MCF 10A (cell line): ENCODE results near the gene TMPRSS13. TPM values are rescaled to one million over a fixed set of nuclear protein-coding genes. Genes with fewer than 3 reads are reported as not detected.

Experiments
- BruUV-seq: library from RNA; stranded (reverse); fragments of 400-500 nt; replicated peaks from 2 replicates; lab custom pipeline; 2021; lab: Mats Ljungman, UMichigan
- CTCF ChIA-PET: fragments of 300-600 bp; sonication (Branson Sonifier 250); formaldehyde crosslinking; extraction: SDS; loops from one replicate; lab custom pipeline; 2021; ENCODE audit warnings: antibody characterized with exemption, inconsistent platforms; lab: Yijun Ruan, JAX
- POLR2A ChIA-PET: fragments of 300-600, 350-650 bp; sonication (Branson Sonifier 250); formaldehyde crosslinking; extraction: SDS; loops from one replicate; lab custom pipeline; 2020; ENCODE audit warnings: antibody characterized with exemption, inconsistent platforms; lab: Yijun Ruan, JAX
- DNase-seq: peaks from one replicate; pipeline ENCODE4 v3.0.0-alpha.2; 2018; ENCODE audit not compliant: unreplicated experiment
- H3K27ac Mint-ChIP-seq: one replicate; pipeline ENCODE4 v1.8.0; 2022; ENCODE audit warnings: mild to moderate bottlenecking, low read depth, mixed read lengths; ENCODE audit not compliant: unreplicated experiment
- H3K27me3 Mint-ChIP-seq: one replicate; pipeline ENCODE4 v1.8.0; 2022; ENCODE audit warnings: mixed read lengths; ENCODE audit not compliant: insufficient read depth, unreplicated experiment
- H3K36me3 Mint-ChIP-seq: one replicate; pipeline ENCODE4 v1.8.0; 2022; ENCODE audit warnings: mild to moderate bottlenecking, moderate library complexity, mixed read lengths; ENCODE audit not compliant: insufficient read depth, unreplicated experiment
- H3K4me1 Mint-ChIP-seq: one replicate; pipeline ENCODE4 v1.8.0; 2022; ENCODE audit warnings: mixed read lengths; ENCODE audit not compliant: insufficient read depth, unreplicated experiment
- H3K4me3 Mint-ChIP-seq: one replicate; pipeline ENCODE4 v1.8.0; 2022; ENCODE audit warnings: mild to moderate bottlenecking, moderate library complexity, mixed read lengths; ENCODE audit not compliant: unreplicated experiment
- H3K9me3 Mint-ChIP-seq: one replicate; pipeline ENCODE4 v1.8.0; 2022; ENCODE audit warnings: mixed read lengths; ENCODE audit not compliant: unreplicated experiment
- CTCF ChIP-seq: fragments of 200-600 bp; IDR thresholded peaks from one replicate; pipeline ENCODE4 v1.8.0; 2022; ENCODE audit warnings: antibody characterized with exemption, mild to moderate bottlenecking; ENCODE audit not compliant: unreplicated experiment
- intact Hi-C: fragments of 100-400 bp; cut with micrococcal nuclease; formaldehyde crosslinking; loops from 2 replicates; pipeline ENCODE4 v1.14.1; 2022
- total RNA-seq: library from RNA; stranded (reverse); gene quantifications from 2 replicates; pipeline ENCODE4 v1.2.3, GENCODE V29; 2022

The TMPRSS13 gene
- total RNA-seq, 1 experiment from 2014 or later, result not detected

- Mint-ChIP-seq H3K36me3 (no peaks in the 10 kb centered on the region), H3K4me1 (no peaks in the 10 kb centered on the region), H3K9me3 (peaks cover 16% of the 10 kb centered on the region), H3K27me3 (peaks cover 59% of the 10 kb centered on the region), H3K4me3 (no peak overlapping the region), H3K27ac (no peak overlapping the region)
- BruUV-seq, result no TSS peak
- TF ChIP-seq CTCF, result no peak
- ChIA-PET POLR2A (interaction anchor here (1.1 kb wide), 1 partner anchor 10 kb away, joined by 4 read pairs; no protein-coding TSS in a partner anchor), CTCF (interaction anchor here (0.6 to 3.4 kb wide), 3 partner anchors 12 to 450 kb away, joined by 3 to 20 read pairs (median 3); no protein-coding TSS in a partner anchor)
- intact Hi-C loops, result no loop called here
- no peak for DNase-seq
Measured at GRCh38 chr11:117855912-117856651, 73.1 kb downstream of the TMPRSS13 start.

DNA sequence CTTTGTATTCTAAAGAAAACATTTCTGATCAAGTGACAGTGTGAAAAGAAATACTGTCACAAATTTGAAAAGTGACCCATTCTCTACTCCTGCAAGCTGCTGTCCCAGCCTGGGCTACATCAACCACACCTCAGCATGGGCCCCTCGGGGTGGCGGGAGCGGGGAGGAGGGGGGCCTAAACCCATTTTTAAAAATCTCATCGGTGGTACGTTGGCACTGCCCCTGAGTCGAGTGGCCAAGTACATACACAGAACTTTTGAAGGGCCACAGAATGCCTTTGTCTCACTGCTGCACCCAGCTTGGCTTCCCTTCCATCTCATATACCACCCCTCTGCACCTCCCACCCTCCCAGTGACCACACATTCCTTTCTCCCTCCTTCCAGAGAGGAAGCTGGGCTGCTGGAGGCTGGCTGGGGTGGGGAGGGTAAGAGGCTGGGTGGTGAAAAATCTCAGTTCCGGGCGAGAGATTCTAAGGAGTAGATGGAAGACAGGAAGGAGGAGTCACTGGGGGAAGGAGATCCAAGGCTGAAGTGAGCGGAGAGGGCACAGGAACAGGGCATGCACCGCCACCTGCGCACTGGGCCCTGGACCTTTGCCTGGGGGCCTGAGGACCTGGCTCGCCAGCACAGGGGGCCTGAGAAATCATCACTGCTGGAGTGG, 73.9 kb downstream of the TMPRSS13 start:
- Mint-ChIP-seq H3K9me3 (peaks cover 16% of the 10 kb centered on the region), H3K27me3 (peaks cover 52% of the 10 kb centered on the region), H3K36me3 (no peaks in the 10 kb centered on the region), H3K4me1 (no peaks in the 10 kb centered on the region), H3K27ac (no peak overlapping the region), H3K4me3 (no peak overlapping the region)
- no peak for DNase-seq
- TF ChIP-seq CTCF, result no peak
- CTCF ChIA-PET, result interaction anchor here (0.6 to 3.4 kb wide), 3 partner anchors 11 to 91 kb away, joined by 3 to 20 read pairs (median 7); partner anchors contain the start of gene FXYD6
- no TSS peak for BruUV-seq
- POLR2A ChIA-PET, result interaction anchor here (1.1 kb wide), 1 partner anchor 11 kb away, joined by 4 read pairs; no protein-coding TSS in a partner anchor
- intact Hi-C loops, result no loop called here

GRCh38 chr11:117852309-117852708, 76.9 kb downstream of the TMPRSS13 start:
- no TSS peak for BruUV-seq
- no peak for DNase-seq
- no peak overlapping the region for H3K27ac Mint-ChIP-seq
- H3K4me3 Mint-ChIP-seq, result no peak overlapping the region
- H3K4me1 Mint-ChIP-seq, result no peaks in the 10 kb centered on the region
- no peak for TF ChIP-seq CTCF
- POLR2A ChIA-PET, result no interaction called here
- intact Hi-C loops, result no loop called here
- H3K27me3 Mint-ChIP-seq, result peaks cover 52% of the 10 kb centered on the region
- CTCF ChIA-PET, result interaction anchor here (0.6 to 3.4 kb wide), 5 partner anchors 8 to 201 kb away, joined by 3 to 20 read pairs (median 4); no protein-coding TSS in a partner anchor
- H3K9me3 Mint-ChIP-seq, result peaks cover 16% of the 10 kb centered on the region
- H3K36me3 Mint-ChIP-seq, result no peaks in the 10 kb centered on the region

DNA sequence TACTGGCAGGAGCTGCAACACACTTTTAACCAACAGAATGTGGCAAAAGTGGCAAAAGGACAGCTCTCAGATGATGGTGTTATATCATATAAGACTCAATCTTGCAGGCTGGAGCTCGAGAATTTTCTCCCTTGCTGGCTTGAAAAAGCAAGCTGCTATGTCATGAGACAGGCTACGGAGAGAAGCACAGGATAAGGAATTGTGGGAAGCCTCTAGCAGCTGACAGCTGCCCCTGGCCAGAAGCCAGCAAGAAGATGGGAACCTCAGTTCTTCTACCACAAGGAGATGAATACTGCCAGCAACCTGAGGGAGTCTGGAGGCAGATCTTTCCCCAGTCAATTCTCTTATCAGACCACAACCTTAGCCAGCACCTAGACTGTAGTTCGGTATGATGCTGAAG, 77.3 kb downstream of the TMPRSS13 start:
- H3K27me3 Mint-ChIP-seq, result peaks cover 47% of the 10 kb centered on the region
- no peak for TF ChIP-seq CTCF

More for the DNA sequence above, 77.3 kb downstream of the TMPRSS13 start:
- CTCF ChIA-PET, result interaction anchor here (0.6 to 1.7 kb wide), 4 partner anchors 9 to 201 kb away, joined by 3 to 5 read pairs (median 4); no protein-coding TSS in a partner anchor
- no peaks in the 10 kb centered on the region for H3K36me3 Mint-ChIP-seq
- POLR2A ChIA-PET, result no interaction called here
- BruUV-seq, result no TSS peak
- no peak overlapping the region for H3K4me3 Mint-ChIP-seq
- DNase-seq, result no peak
- no peaks in the 10 kb centered on the region for H3K4me1 Mint-ChIP-seq
- intact Hi-C loops, result no loop called here
- H3K27ac Mint-ChIP-seq, result no peak overlapping the region
- H3K9me3 Mint-ChIP-seq, result peaks cover 16% of the 10 kb centered on the region
